Right kidney (tissue), 1 donor: ENCODE measurements around the gene GPC6.

Experiments
- DNase-seq: peaks from one replicate; pipeline ENCODE4 v3.0.0-alpha.2; 2016

The GPC6 gene

GRCh38 chr13:94369972-94370436 is 1143.4 kb downstream of the GPC6 start:
- no peak for DNase-seq

- DNase-seq: no peak
Measured at GRCh38 chr13:94371855-94372254, 1145.2 kb downstream of the GPC6 start.

GRCh38 chr13:94382517-94382916 is 1155.9 kb downstream of the GPC6 start:
- no peak for DNase-seq

GRCh38 chr13:94382960-94383359 is 1156.4 kb downstream of the GPC6 start:
- no peak for DNase-seq

- DNase-seq: no peak
Measured at GRCh38 chr13:94384231-94384905, 1157.8 kb downstream of the GPC6 start.

DNA sequence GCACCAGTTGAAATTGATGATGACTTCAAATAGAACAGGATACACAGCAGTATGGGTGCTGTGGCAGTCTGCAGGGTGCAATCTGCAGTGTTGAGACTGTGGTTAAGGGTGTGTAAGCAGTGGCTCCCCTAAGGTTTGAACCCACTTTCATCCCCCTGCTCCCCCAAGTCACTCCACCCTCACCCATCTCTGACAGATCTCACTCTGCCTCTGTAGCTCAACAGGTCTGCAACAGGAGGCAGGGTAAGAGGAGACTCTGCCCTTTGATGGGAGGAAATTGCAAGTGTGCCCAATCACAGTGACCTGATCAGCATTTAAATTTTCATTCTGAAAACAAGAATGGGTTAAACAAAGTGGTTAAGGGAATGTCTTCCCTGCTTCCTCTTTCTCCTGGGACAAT is 1160.4 kb downstream of the GPC6 start:
- DNase-seq: no peak

- DNase-seq: no peak
Measured at GRCh38 chr13:94389604-94390351, 1163.2 kb downstream of the GPC6 start.

- no peak for DNase-seq
Measured at GRCh38 chr13:94390881-94391280, 1164.3 kb downstream of the GPC6 start.

- no peak for DNase-seq
Measured at GRCh38 chr13:94394723-94395122, 1168.1 kb downstream of the GPC6 start.

DNA sequence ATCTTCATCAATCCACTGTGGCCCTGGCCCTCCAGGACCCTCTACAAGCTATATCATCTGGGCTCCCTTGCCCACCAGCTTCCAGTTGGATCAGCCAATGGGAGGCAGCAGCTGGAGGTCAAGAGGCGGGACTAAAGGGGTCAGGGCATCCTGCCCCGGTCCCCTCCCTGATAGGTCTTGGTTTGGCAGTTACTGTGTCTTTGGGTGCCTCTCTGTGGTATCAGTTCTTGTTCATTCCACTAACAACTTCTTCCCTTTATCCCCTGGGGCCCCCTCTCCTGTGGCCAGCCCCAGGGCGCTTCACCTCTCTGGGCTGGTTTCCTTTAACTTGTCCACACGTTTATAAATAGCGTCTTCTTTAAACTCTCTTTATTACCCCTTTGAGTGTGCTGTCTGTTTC is 1169.3 kb downstream of the GPC6 start:
- DNase-seq: no peak

GRCh38 chr13:94399812-94400211 is 1173.2 kb downstream of the GPC6 start:
- DNase-seq: no peak

DNA sequence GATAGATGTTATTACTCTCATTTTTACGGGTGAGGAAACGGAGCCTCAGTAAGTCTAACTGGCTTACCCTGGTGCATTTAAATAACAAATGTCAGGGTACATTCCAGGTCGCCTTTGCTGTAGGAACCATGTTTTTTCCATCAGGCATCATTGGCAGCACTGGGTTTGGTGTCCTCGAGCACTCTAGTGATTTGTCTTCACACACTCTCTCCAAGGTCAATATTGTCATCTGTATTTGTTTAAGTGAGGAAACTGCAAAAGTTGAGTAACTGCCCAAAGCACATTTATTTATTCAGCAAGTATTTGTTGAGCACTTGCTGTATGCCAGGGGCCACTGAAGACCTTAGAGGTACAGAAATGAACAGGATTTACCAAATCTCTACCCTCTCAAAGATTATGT is 1174.3 kb downstream of the GPC6 start:
- DNase-seq: no peak

DNA sequence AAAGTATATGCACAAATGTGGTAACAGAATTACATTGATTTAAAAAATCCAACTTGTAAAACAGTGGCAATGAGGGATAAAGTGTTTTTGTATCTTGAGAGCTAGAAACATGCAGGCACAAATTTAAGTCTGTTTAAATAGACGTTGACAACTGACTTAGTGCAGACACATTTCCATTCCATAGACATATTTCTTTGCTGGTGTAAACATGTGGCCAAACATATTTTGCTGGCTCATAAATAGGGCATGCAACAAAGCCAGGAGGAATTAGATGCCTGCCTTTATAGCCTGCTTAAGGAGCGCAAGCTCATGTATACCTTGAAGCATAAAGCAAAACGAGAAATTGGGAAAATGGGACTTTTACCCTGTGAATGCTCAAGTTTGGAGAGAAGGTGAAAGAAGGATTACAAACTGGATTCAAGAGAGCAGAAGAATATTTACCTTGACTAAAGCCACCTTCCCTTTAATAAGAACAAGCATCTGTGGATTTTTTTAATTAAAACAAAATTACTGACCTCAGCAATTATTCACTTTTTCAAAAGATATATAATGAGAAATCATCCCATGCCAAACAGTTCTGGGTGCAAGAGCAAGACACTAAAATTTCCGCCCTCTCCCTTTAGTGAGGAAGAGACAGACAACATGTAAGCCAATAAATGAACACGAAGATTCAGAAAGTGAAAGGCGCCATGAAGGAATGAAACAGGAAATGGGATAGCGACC is 1181.9 kb downstream of the GPC6 start:
- DNase-seq: no peak

GRCh38 chr13:94411747-94412146 is 1185.1 kb downstream of the GPC6 start:
- no peak for DNase-seq

GRCh38 chr13:94412870-94413597 is 1186.4 kb downstream of the GPC6 start:
- DNase-seq: no peak

- DNase-seq: no peak
Measured at GRCh38 chr13:94413598-94413944, 1187.0 kb downstream of the GPC6 start.

GRCh38 chr13:94414141-94414540 is 1187.5 kb downstream of the GPC6 start:
- DNase-seq: no peak

GRCh38 chr13:94414708-94415107 is 1188.1 kb downstream of the GPC6 start:
- no peak for DNase-seq

DNA sequence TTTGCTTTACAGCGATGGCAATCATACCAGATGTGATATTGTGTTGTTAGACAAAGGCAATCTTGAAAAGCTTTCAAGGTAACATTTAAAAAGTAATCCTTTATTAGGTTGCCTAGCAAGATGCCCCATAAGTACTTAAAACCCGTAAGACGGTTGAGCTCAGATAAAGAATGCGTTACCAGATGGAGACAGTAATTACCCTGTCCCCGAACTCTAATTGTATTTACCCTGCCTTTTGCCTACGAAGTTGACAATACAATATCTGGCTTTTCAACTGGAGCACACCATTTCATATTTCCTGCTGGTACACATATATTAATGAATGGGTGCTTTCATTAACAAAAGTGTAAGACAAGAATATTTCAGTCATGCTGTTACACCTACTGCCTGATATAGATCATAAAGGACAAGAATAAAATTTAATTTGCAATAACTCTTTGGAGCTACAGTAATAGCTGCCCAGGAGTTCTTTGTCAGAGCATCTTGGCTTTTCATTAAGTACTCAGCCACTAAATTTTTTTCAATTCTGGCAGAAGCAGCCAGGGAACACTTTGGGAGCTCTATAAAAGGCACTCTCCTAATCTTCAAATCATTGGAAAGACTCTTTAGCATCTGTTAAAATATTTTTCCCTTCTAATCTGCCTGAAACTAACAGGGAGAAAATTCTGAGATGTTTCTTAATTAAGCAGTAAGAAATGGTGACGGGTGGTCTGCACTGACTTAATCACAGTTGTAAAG is 1189.1 kb downstream of the GPC6 start:
- no peak for DNase-seq

DNA sequence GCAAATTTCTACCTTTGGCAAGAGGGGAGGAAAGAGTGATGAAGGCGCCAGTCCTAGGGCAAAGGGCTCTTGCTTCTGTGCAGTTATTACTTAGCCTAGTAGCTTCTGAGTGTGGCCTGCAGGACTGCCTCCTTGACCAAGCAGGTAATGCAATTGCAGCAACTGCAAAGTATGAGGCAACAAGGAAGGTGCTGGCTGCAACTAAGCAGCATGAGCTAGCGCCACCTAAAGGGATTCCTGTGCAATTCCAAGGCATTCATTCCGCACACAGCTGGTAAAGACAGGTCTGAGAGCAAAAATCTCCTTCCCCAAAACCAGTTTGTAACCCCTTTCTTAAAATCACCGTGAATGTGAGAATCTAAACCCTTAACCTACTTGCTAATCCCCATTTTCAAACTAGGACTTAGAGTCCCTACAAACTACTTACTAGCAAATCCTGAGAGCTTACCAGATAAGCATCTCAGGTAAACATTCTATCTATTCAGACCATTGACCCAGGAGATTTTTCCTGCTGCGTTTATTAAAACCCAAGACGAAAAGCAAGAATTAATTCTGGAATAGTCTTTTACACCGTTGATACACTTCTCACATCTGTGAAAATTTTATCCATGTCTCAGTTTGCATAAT is 1190.0 kb downstream of the GPC6 start:
- no peak for DNase-seq

DNA sequence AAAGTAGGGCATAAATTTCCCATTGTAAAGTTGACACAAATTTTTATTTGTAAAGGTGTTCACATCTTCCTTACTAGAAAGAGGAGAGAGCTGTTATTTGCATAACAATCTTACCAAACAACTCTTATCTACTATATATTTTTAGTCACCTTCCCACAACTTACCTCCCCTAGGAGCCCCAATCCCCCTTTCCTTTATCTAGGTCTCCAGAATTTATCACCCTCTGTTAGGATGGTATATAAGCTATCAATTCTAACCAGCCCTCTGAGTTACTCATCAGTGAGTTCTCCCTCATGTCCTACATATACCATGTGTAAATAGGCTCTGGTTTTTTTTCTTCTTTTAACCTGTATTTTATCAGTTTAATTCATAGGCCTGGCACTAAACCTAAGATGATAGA is 1190.7 kb downstream of the GPC6 start:
- no peak for DNase-seq
